Measurements from ENCODE around the gene WFS1.

- TF ChIP-seq EZH2 (IDR thresholded peaks at IDR 0.05; ENCODE audit: borderline replicate concordance, low read length) (no peak), CTCF (conservative IDR thresholded peaks at IDR 0.05 in 1 of 2, IDR thresholded peaks at IDR 0.05 in 1 of 2; ENCODE audit: extremely low read depth in 1 of 2, insufficient read depth in 1 of 2, low read depth in 1 of 2, low read length in 2 of 2) (no peak)
Measured at GRCh38 chr4:6296026-6296425, 26.4 kb downstream of the WFS1 start.

All from mammary epithelial cell (primary cell).